Activated naive CD8-positive, alpha-beta T cell treated with anti-CD3 and anti-CD28 coated beads, Interleukin-2, amount 50 U/mL, for 24 hours (primary cell): ENCODE results near the gene CIITA.

ENCODE experiments used
- ATAC-seq: fragments of 150-1000 bp; cut with Tn5 transposase; one replicate; pipeline ENCODE4 v1.10.0; 2021
- DNase-seq: peaks from one replicate; pipeline ENCODE4 v3.0.0; 2021
- H3K27ac Mint-ChIP-seq: one replicate; pipeline ENCODE4 v1.8.0; 2021; ENCODE audit warnings: mild to moderate bottlenecking, mixed read lengths
- H3K27me3 Mint-ChIP-seq: one replicate; pipeline ENCODE4 v1.8.0; 2021; ENCODE audit warnings: mixed read lengths
- H3K36me3 Mint-ChIP-seq: one replicate; pipeline ENCODE4 v1.8.0; 2021; ENCODE audit warnings: low read depth, mixed read lengths
- H3K4me1 Mint-ChIP-seq: one replicate; pipeline ENCODE4 v1.8.0; 2021; ENCODE audit warnings: mixed read lengths
- H3K4me3 Mint-ChIP-seq: one replicate; pipeline ENCODE4 v1.8.0; 2021; ENCODE audit warnings: mild to moderate bottlenecking, moderate library complexity, mixed read lengths
- H3K9me3 Mint-ChIP-seq: one replicate; pipeline ENCODE4 v1.8.0; 2021; ENCODE audit warnings: mixed read lengths

The CIITA gene

GRCh38 chr16:10838621-10839278 is 38.3 kb upstream of the CIITA start:
- H3K27ac Mint-ChIP-seq, result no peak overlapping the region
- DNase-seq (no peak), ATAC-seq (no peak)
- H3K27me3 Mint-ChIP-seq, result peaks cover 14% of the 10 kb centered on the region
- no peak overlapping the region for H3K4me3 Mint-ChIP-seq
- H3K36me3 Mint-ChIP-seq, result no peaks in the 10 kb centered on the region
- H3K9me3 Mint-ChIP-seq, result no peaks in the 10 kb centered on the region
- peaks cover 24% of the 10 kb centered on the region for H3K4me1 Mint-ChIP-seq

DNA sequence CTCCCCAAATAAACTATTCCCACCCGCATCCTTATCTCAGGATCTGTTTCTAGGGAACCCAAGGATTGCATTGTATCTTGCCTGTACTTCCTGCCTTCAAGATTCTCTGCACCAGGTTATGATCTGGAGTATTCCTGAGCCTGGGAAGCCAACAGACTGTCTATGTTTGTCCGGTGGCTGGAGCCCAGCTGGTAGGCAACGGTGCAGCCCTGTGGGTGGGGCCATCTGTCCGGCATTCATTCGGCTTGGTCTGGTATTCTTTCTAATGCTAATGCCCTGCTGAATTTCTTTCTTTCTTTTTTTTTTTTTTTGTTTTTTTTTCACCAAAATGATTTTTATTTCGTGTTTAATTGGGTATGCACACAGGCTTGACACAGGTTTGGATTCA is 37.7 kb upstream of the CIITA start:
- H3K4me3 Mint-ChIP-seq, result no peak overlapping the region
- H3K9me3 Mint-ChIP-seq, result no peaks in the 10 kb centered on the region
- no peak for ATAC-seq
- DNase-seq, result no peak
- H3K27me3 Mint-ChIP-seq, result peaks cover 12% of the 10 kb centered on the region
- H3K4me1 Mint-ChIP-seq, result peaks cover 19% of the 10 kb centered on the region
- H3K27ac Mint-ChIP-seq, result no peak overlapping the region
- H3K36me3 Mint-ChIP-seq, result no peaks in the 10 kb centered on the region

GRCh38 chr16:10840703-10841102 is 36.3 kb upstream of the CIITA start:
- DNase-seq (no peak), ATAC-seq (no peak)
- Mint-ChIP-seq H3K4me1 (peaks cover 10% of the 10 kb centered on the region), H3K9me3 (no peaks in the 10 kb centered on the region), H3K4me3 (no peak overlapping the region), H3K27ac (no peak overlapping the region), H3K27me3 (peaks cover 13% of the 10 kb centered on the region), H3K36me3 (no peaks in the 10 kb centered on the region)

- Mint-ChIP-seq H3K36me3 (no peaks in the 10 kb centered on the region), H3K4me3 (no peak overlapping the region), H3K27ac (no peak overlapping the region), H3K4me1 (peaks cover 7% of the 10 kb centered on the region), H3K9me3 (no peaks in the 10 kb centered on the region), H3K27me3 (peaks cover 15% of the 10 kb centered on the region)
- DNase-seq (no peak), ATAC-seq (no peak)
Observed at GRCh38 chr16:10846213-10846998, 30.6 kb upstream of the CIITA start.

DNA sequence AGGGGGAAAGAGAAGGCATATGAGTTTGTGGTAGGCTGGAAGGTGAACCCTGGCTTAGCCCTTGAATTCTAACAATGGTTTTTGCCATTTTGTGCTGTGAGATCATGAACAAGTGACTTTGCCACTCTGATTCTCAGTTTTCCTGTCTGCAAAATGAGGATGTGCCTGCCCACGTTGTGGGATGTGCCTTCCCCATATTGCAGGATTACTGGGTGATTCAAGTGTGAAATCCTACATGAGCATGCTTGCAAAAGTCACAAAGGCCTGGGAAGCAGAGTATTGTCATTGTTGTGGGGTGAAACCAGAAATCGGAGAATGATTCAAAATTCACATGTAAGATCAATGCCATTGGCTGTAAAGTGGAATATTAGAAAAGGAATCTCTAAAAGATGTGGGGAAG is 29.8 kb upstream of the CIITA start:
- no peaks in the 10 kb centered on the region for H3K36me3 Mint-ChIP-seq
- ATAC-seq (no peak), DNase-seq (no peak)
- H3K27ac Mint-ChIP-seq, result no peak overlapping the region
- H3K9me3 Mint-ChIP-seq, result no peaks in the 10 kb centered on the region
- peaks cover 9% of the 10 kb centered on the region for H3K4me1 Mint-ChIP-seq
- H3K4me3 Mint-ChIP-seq, result no peak overlapping the region
- peaks cover 15% of the 10 kb centered on the region for H3K27me3 Mint-ChIP-seq

DNA sequence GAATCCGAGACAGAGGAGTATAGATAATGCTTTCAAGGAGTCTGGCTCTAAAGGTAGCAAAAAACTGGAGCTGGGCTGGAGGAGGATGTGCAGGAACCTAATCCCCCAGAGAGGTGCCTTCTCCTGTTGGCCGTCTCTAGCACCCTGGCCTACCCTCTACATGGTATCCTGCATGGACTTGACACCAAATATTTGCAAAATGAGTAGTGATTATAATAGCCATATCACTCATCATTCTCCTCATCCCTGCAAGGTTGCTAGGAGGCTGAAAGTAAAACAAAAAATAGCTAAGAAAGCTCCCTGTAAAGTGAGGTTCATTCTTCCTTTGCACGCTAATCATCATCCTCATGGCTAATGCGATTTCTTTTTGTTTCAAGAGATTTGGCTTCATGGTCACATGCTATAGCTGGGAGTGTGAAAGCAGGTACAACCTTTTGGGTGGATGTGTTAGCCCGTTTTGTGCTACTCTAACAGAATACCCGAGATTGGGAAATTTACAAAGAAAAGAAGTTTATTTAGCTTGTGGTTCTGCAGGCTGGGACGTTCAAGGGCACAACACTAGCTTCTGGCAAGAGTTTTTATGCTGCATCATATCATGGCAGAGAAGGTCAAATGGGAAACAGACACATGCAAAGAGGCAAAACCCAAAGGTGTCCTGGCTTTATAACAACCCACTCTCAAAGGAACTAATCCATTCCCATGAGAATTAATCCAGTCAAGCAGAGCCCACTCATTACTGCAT is 27.1 kb upstream of the CIITA start:
- no peak for ATAC-seq
- no peaks in the 10 kb centered on the region for H3K36me3 Mint-ChIP-seq
- H3K27me3 Mint-ChIP-seq, result peaks cover 15% of the 10 kb centered on the region
- H3K27ac Mint-ChIP-seq, result no peak overlapping the region
- DNase-seq, result no peak
- H3K4me3 Mint-ChIP-seq, result no peak overlapping the region
- H3K4me1 Mint-ChIP-seq, result peaks cover 19% of the 10 kb centered on the region
- peaks cover 4% of the 10 kb centered on the region for H3K9me3 Mint-ChIP-seq

GRCh38 chr16:10850478-10850850 is 26.5 kb upstream of the CIITA start:
- no peaks in the 10 kb centered on the region for H3K36me3 Mint-ChIP-seq

DNA sequence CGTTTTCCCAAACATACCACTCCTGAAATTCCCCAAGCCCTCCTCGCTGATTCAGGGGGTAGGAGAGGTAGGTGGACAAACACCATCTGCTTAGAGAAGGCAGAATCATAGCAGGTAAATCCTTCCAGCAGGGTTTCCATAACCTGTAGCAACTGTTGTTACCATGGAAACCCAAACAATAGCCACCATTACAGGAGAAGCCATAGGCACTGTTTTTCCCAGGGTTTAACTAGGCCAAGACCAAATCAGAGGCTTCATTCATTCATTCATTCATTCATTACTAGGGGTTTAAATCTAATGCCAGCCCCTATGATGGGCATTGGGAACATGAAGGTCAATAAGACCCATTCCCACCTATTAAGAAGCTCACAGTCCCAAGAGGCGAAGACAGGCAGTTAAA is 25.5 kb upstream of the CIITA start:
- ATAC-seq (no peak), DNase-seq (no peak)
- Mint-ChIP-seq H3K4me3 (no peak overlapping the region), H3K4me1 (peaks cover 19% of the 10 kb centered on the region), H3K27ac (no peak overlapping the region), H3K27me3 (peaks cover 10% of the 10 kb centered on the region), H3K36me3 (no peaks in the 10 kb centered on the region), H3K9me3 (peaks cover 4% of the 10 kb centered on the region)

More at GRCh38 chr16:10850478-10850850, 26.5 kb upstream of the CIITA start:
- DNase-seq, result no peak
- H3K4me3 Mint-ChIP-seq, result no peak overlapping the region
- peaks cover 4% of the 10 kb centered on the region for H3K9me3 Mint-ChIP-seq
- peaks cover 19% of the 10 kb centered on the region for H3K4me1 Mint-ChIP-seq
- no peak overlapping the region for H3K27ac Mint-ChIP-seq
- no peak for ATAC-seq
- peaks cover 12% of the 10 kb centered on the region for H3K27me3 Mint-ChIP-seq

GRCh38 chr16:10852286-10852685 is 24.7 kb upstream of the CIITA start:
- Mint-ChIP-seq H3K9me3 (peaks cover 4% of the 10 kb centered on the region), H3K36me3 (no peaks in the 10 kb centered on the region), H3K27me3 (peaks cover 3% of the 10 kb centered on the region), H3K4me1 (peaks cover 14% of the 10 kb centered on the region), H3K27ac (no peak overlapping the region), H3K4me3 (no peak overlapping the region)
- DNase-seq, result no peak
- ATAC-seq, result no peak

DNA sequence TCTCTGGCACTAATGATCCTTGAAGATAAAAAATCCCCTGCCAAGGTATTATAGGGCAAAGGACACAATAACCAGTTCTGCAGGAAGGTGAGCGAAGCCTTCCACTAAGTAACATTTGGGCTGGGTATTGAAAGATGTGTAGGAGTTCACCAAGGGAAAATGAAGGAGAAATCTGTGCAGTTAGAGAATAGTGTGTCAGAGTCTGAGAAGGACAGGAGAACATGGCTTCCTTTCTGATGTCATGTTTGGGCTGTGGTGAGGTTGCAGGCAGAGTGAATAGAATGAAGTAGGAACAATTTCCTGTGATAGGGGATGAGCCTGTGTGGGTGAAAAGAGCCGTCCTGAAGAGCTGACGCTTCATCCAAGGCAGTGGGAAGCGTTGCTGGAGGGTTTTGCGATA is 24.1 kb upstream of the CIITA start:
- H3K36me3 Mint-ChIP-seq, result no peaks in the 10 kb centered on the region
- H3K4me1 Mint-ChIP-seq, result peaks cover 13% of the 10 kb centered on the region
- H3K9me3 Mint-ChIP-seq, result peaks cover 4% of the 10 kb centered on the region
- H3K27me3 Mint-ChIP-seq, result peaks cover 2% of the 10 kb centered on the region
- H3K27ac Mint-ChIP-seq, result no peak overlapping the region
- ATAC-seq (peak; percentile 63), DNase-seq (no peak)
- H3K4me3 Mint-ChIP-seq, result no peak overlapping the region

- no peak overlapping the region for H3K4me3 Mint-ChIP-seq
Observed at GRCh38 chr16:10856042-10856441, 21.0 kb upstream of the CIITA start.

DNA sequence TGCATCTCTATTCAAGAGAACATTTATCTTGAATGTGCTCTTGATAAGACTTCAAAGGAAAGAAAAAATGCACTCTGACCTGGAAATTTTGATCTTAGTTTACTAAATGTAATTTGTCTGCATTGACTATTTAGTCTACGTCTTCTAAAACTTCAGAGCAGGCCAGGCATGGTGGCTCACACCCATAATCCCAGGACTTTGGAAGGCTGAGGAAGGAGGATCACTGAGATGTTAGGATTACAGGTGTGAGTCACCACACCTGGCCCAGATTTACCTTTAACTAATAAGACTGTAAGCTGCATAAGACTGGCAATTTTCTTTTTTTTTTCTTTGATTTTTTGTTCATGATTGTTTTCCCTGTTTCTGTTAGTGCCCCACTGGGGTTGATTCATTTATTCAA is 18.8 kb upstream of the CIITA start:
- no peak overlapping the region for H3K27ac Mint-ChIP-seq

More at GRCh38 chr16:10856042-10856441, 21.0 kb upstream of the CIITA start:
- DNase-seq (no peak), ATAC-seq (no peak)
- peaks cover 4% of the 10 kb centered on the region for H3K36me3 Mint-ChIP-seq
- H3K9me3 Mint-ChIP-seq, result peaks cover 12% of the 10 kb centered on the region
- peaks cover 6% of the 10 kb centered on the region for H3K27me3 Mint-ChIP-seq
- no peak overlapping the region for H3K27ac Mint-ChIP-seq
- peaks cover 13% of the 10 kb centered on the region for H3K4me1 Mint-ChIP-seq

GRCh38 chr16:10859020-10859419 is 18.0 kb upstream of the CIITA start:
- Mint-ChIP-seq H3K9me3 (peaks cover 7% of the 10 kb centered on the region), H3K4me3 (no peak overlapping the region), H3K27me3 (peaks cover 16% of the 10 kb centered on the region), H3K36me3 (peaks cover 4% of the 10 kb centered on the region), H3K27ac (peak overlapping the region; percentile 62), H3K4me1 (peaks cover 5% of the 10 kb centered on the region)
- ATAC-seq (no peak), DNase-seq (no peak)

More for the DNA sequence above, 18.8 kb upstream of the CIITA start:
- DNase-seq, result no peak
- peaks cover 5% of the 10 kb centered on the region for H3K4me1 Mint-ChIP-seq
- no peak overlapping the region for H3K4me3 Mint-ChIP-seq
- peaks cover 4% of the 10 kb centered on the region for H3K36me3 Mint-ChIP-seq
- peaks cover 13% of the 10 kb centered on the region for H3K27me3 Mint-ChIP-seq
- peaks cover 7% of the 10 kb centered on the region for H3K9me3 Mint-ChIP-seq
- no peak for ATAC-seq

DNA sequence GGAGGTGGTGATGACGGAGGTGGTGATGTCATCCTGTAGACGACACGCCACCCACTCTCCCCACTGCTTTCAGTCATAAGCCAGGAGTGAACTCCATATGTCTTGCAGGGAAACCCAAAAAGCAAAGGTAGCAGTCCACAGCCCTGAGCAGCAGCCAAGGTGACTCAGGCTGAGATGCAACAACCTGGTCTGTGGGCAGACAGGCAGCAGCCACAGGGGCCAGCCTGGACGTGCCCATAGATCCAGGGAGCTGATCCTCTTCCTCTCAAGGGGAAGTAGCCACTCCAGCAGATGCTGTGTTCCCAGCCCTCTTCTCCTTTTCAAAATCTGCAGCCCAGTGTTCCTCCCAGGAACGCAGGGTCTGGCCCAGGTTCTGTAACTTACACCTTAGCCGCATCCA is 17.3 kb upstream of the CIITA start:
- DNase-seq (no peak), ATAC-seq (no peak)
- Mint-ChIP-seq H3K4me1 (peaks cover 5% of the 10 kb centered on the region), H3K9me3 (peaks cover 7% of the 10 kb centered on the region), H3K27ac (no peak overlapping the region), H3K4me3 (no peak overlapping the region), H3K36me3 (peaks cover 4% of the 10 kb centered on the region), H3K27me3 (peaks cover 17% of the 10 kb centered on the region)

- ATAC-seq (peak; percentile 36), DNase-seq (no peak)
- Mint-ChIP-seq H3K4me1 (peaks cover 11% of the 10 kb centered on the region), H3K36me3 (peaks cover 4% of the 10 kb centered on the region), H3K27me3 (peaks cover 19% of the 10 kb centered on the region), H3K9me3 (peaks cover 7% of the 10 kb centered on the region), H3K27ac (no peak overlapping the region), H3K4me3 (no peak overlapping the region)
Observed at GRCh38 chr16:10862438-10862837, 14.6 kb upstream of the CIITA start.
